ENCODE data around the gene TEX47. TPM values are rescaled to one million over a fixed set of nuclear protein-coding genes. Genes with fewer than 3 reads are reported as not detected.

The TEX47 gene
- total RNA-seq, 1 donor from 2014 or later = not detected

- no peak for FAIRE-seq
These were observed 38.7 kb downstream of the TEX47 start for GRCh38 chr7:88756802-88757201.

GRCh38 chr7:88746126-88746525 lies 49.4 kb downstream of the TEX47 start:
- no peak for FAIRE-seq
- no peak for DNase-seq (ENCODE audit: low spot score in 2 of 2)

More at GRCh38 chr7:88756802-88757201, 38.7 kb downstream of the TEX47 start:
- DNase-seq (ENCODE audit: low spot score in 2 of 2) = no peak

Small RNA genes lying within 50 kb of the gene (small RNA-seq; reads per million reads assigned to genes)
- gene AC002127.1 = not detected

Other genes with a start within 250 kb of the TEX47 start
- gene ZNF804B, start 36.0 kb downstream of the TEX47 start, total RNA-seq = 6.9 TPM

All from frontal cortex (tissue), 4 donors.